Neuronal stem cell (in vitro differentiated cells): ENCODE data around the gene SNX30.

Source experiments
- DNase-seq: peaks from one replicate; pipeline ENCODE4 v3.0.0-alpha.2; 2013; ENCODE audit warnings: low spot score
- H2AFZ ChIP-seq: one replicate; pipeline ENCODE4 v1.6.1; 2013; ENCODE audit warnings: mild to moderate bottlenecking, low read length, inconsistent platforms
- H2AK5ac ChIP-seq: 2 replicates; pipeline ENCODE4 v1.6.1; 2013; ENCODE audit warnings: low read depth, mild to moderate bottlenecking, inconsistent platforms, low read length, moderate library complexity, mixed read lengths
- H2BK120ac ChIP-seq: 2 replicates; pipeline ENCODE4 v1.6.1; 2013; ENCODE audit warnings: low read depth, mild to moderate bottlenecking, inconsistent platforms, low read length, moderate library complexity, mixed read lengths
- H2BK12ac ChIP-seq: one replicate; pipeline ENCODE4 v1.6.1; 2013; ENCODE audit warnings: low read length, inconsistent platforms
- H2BK15ac ChIP-seq: 2 replicates; pipeline ENCODE4 v1.6.1; 2013; ENCODE audit warnings: mild to moderate bottlenecking, low read length, inconsistent platforms, mixed read lengths
- H2BK5ac ChIP-seq: one replicate; pipeline ENCODE4 v1.6.1; 2013; ENCODE audit warnings: inconsistent platforms, mild to moderate bottlenecking, low read length, moderate library complexity
- H3K14ac ChIP-seq: one replicate; pipeline ENCODE4 v1.6.1; 2013; ENCODE audit warnings: low read length, inconsistent platforms
- H3K18ac ChIP-seq: 2 replicates; pipeline ENCODE4 v1.6.1; 2013; ENCODE audit warnings: low read length, inconsistent platforms
- H3K23ac ChIP-seq: 2 replicates; pipeline ENCODE4 v1.6.1; 2013; ENCODE audit warnings: low read depth, mild to moderate bottlenecking, mixed read lengths, low read length, inconsistent platforms; ENCODE audit not compliant: poor library complexity
- H3K27ac ChIP-seq: replicated peaks from 3 replicates; pipeline ENCODE4 v1.5.1; 2013; ENCODE audit warnings: low read length, inconsistent platforms
- H3K27me3 ChIP-seq, 3 experiments: 2 replicates each; pipeline ENCODE4 v1.6.1; 2013; ENCODE audit warnings: low read length in 3 of 3, mild to moderate bottlenecking in 2 of 3, inconsistent platforms in 1 of 3, low read depth in 1 of 3, mixed read lengths in 1 of 3, moderate library complexity in 1 of 3; ENCODE audit not compliant: control insufficient read depth in 3 of 3, insufficient read depth in 3 of 3
- H3K36me3 ChIP-seq, 2 donors: replicated peaks in 1 of 2; 2 replicates each; pipeline ENCODE4 v1.6.1; 2013; ENCODE audit warnings: low read length in 2 of 2; ENCODE audit not compliant: control insufficient read depth in 2 of 2, insufficient read depth in 2 of 2
- H3K4ac ChIP-seq: 2 replicates; pipeline ENCODE4 v1.6.1; 2013; ENCODE audit warnings: inconsistent platforms, mild to moderate bottlenecking, low read length, moderate library complexity
- H3K4me1 ChIP-seq, 2 donors: 1 replicate in 1 of 2; 2 replicates in 1 of 2; pipeline ENCODE4 v1.6.1; 2013; ENCODE audit warnings: low read length in 2 of 2, low read depth in 1 of 2; ENCODE audit not compliant: control insufficient read depth in 2 of 2, insufficient read depth in 1 of 2
- H3K4me2 ChIP-seq: one replicate; pipeline ENCODE4 v1.6.1; 2013; ENCODE audit warnings: mild to moderate bottlenecking, low read length, inconsistent platforms; ENCODE audit not compliant: insufficient read depth, poor library complexity, severe bottlenecking
- H3K4me3 ChIP-seq, 2 donors: 2 replicates each; pipeline ENCODE4 v1.5.1; 2013; ENCODE audit warnings: low read length in 2 of 2, mild to moderate bottlenecking in 2 of 2, inconsistent platforms in 1 of 2, moderate library complexity in 1 of 2
- H3K79me1 ChIP-seq: one replicate; pipeline ENCODE4 v1.6.1; 2013; ENCODE audit warnings: low read depth, mild to moderate bottlenecking, inconsistent platforms, low read length, moderate library complexity
- H3K9ac ChIP-seq: one replicate; pipeline ENCODE4 v1.6.1; 2013; ENCODE audit warnings: mild to moderate bottlenecking, low read depth, low read length, inconsistent platforms; ENCODE audit not compliant: poor library complexity
- H3K9me3 ChIP-seq, 2 donors: replicated peaks in 1 of 2; 2 replicates each; pipeline versions ENCODE3 to v1.6.1; 2013; ENCODE audit warnings: low read length in 2 of 2, mild to moderate bottlenecking in 2 of 2, inconsistent platforms in 1 of 2, low read depth in 1 of 2, mixed read lengths in 1 of 2, moderate library complexity in 1 of 2; ENCODE audit not compliant: control insufficient read depth in 2 of 2, insufficient read depth in 1 of 2
- H4K8ac ChIP-seq: one replicate; pipeline ENCODE4 v1.6.1; 2013; ENCODE audit warnings: low read depth, mild to moderate bottlenecking, inconsistent platforms, low read length, moderate library complexity
- H4K91ac ChIP-seq: one replicate; pipeline ENCODE4 v1.6.1; 2013; ENCODE audit warnings: low read length, low read depth, mild to moderate bottlenecking, inconsistent platforms; ENCODE audit not compliant: poor library complexity
- WGBS, 2 donors: extraction: QIAGEN DNeasy Blood & Tissue Kit; methylation state at CpG; one replicate each; pipeline ENCODE4 v1.1.7; 2013; ENCODE audit warnings: missing lambda C conversion rate in 2 of 2, mixed read lengths in 1 of 2; ENCODE audit not compliant: insufficient read length in 2 of 2, insufficient replicate concordance in 1 of 2; ENCODE audit errors: extremely low coverage in 2 of 2; 5-methylcytosine and 5-hydroxymethylcytosine counted together

The SNX30 gene

DNA sequence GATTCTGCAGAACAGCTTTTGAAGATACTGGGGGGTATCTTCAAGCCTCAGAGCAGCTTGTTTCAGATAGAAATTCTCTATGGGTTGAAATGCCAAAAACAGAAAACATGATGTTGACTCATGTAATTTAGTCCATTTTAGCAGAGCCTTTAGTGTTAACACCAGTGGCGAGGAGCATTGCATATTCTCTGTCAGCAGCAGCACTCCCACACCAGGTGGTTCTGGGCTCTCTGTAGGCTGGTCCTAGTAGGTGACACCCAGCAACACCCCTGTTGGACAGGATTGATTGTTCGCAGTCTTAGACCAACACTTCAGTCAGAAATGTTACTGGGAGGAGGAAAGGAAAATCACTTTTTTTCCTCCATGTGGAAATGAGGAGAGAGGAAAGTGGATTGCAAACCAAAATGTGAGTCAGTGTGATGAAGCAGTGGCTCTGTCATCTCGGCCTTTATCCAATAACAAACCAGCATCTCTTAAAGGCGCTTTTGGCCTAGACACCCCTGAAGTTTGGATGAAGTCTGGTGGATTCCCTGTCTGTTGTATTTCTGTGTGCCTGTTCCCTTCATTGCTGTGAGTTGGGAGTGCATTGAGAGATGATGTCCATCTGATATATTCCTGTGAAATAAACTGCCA, 123.3 kb downstream of the SNX30 start:
- H2AK5ac ChIP-seq, result no peak overlapping the region

DNA sequence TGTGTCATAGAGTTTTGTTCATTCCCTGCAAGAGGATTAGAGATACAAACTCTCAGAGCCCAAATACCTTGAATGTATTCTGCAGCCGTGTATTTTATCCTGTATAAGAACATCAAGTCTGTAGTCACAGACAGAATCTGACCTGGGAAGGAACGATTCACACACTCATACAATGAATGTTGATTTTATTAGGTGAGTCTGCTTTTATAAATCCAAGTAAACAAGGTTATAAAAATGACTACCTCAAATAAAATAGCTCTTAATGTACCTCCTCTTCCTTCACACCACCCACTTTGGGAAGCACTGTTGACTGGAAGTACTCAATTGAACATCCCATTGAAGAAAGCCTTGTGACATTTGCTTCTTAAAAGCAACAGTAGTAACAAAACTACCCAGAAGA, 128.2 kb downstream of the SNX30 start:
- no peaks in the 10 kb centered on the region for H3K27me3 ChIP-seq
- DNase-seq, result no peak
- H3K9me3 ChIP-seq, result no peaks in the 10 kb centered on the region
- no peak overlapping the region for H3K9ac ChIP-seq
- no peak overlapping the region for H3K18ac ChIP-seq
- H3K27ac ChIP-seq, result no peak overlapping the region
- no peak overlapping the region for H3K4me3 ChIP-seq
- H3K4me1 ChIP-seq, result no peaks in the 10 kb centered on the region
- no peak overlapping the region for H2BK15ac ChIP-seq
- no peak overlapping the region for H3K4ac ChIP-seq
- H2BK12ac ChIP-seq, result no peak overlapping the region
- WGBS, 2 donors, result no CpG with 5 or more reads among the region's 2 CpGs
- H3K36me3 ChIP-seq, result peaks cover 0 to 14% of the 10 kb centered on the region in 2 donors
- no peaks in the 10 kb centered on the region for H3K79me1 ChIP-seq
- H2BK120ac ChIP-seq, result no peak overlapping the region
- H2AK5ac ChIP-seq, result no peak overlapping the region
- no peak overlapping the region for H3K23ac ChIP-seq
- no peak overlapping the region for H2BK5ac ChIP-seq
- no peak overlapping the region for H3K14ac ChIP-seq
- no peak overlapping the region for H4K91ac ChIP-seq
- H2AFZ ChIP-seq, result no peak overlapping the region
- H3K4me2 ChIP-seq, result no peak overlapping the region
- no peak overlapping the region for H4K8ac ChIP-seq

More for the DNA sequence above, 123.3 kb downstream of the SNX30 start:
- H2BK120ac ChIP-seq, result no peak overlapping the region
- no peak overlapping the region for H3K18ac ChIP-seq
- no peak overlapping the region for H3K23ac ChIP-seq
- H3K4me2 ChIP-seq, result no peak overlapping the region
- no peak overlapping the region for H4K8ac ChIP-seq
- no peak for DNase-seq
- H3K27me3 ChIP-seq, result no peaks in the 10 kb centered on the region
- H3K27ac ChIP-seq, result no peak overlapping the region
- H3K9me3 ChIP-seq, result no peaks in the 10 kb centered on the region
- no peak overlapping the region for H2AFZ ChIP-seq
- H2BK15ac ChIP-seq, result no peak overlapping the region
- peaks cover 0 to 17% of the 10 kb centered on the region in 2 donors for H3K36me3 ChIP-seq
- no peak overlapping the region for H3K9ac ChIP-seq
- H3K4ac ChIP-seq, result no peak overlapping the region
- H2BK5ac ChIP-seq, result no peak overlapping the region
- WGBS, 2 donors, result no CpG with 5 or more reads among the region's 4 CpGs
- no peak overlapping the region for H2BK12ac ChIP-seq
- H3K14ac ChIP-seq, result no peak overlapping the region
- H3K4me3 ChIP-seq, result no peak overlapping the region
- peaks cover 8% of the 10 kb centered on the region in 2 donors for H3K4me1 ChIP-seq
- H4K91ac ChIP-seq, result no peak overlapping the region
- H3K79me1 ChIP-seq, result no peaks in the 10 kb centered on the region

DNA sequence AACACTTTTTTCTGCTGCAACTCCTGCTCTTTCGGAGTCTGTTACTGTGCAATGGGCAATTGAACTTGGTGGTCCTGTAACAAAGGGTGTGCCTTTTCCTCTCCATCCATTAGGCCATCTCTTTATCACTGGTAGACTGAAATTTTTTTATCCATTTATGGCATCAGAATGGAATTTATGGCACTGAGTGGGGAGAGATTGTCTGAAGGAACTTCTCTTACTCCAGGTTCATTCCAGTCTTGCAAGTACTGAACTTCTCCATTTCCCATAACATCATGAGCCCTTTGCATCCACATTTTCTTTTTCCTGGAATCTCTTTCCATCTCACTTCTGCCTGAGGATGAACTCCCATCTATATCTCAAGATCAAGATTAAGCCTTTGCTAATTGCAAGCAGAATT, 130.1 kb downstream of the SNX30 start:
- no peak for DNase-seq
- H3K18ac ChIP-seq, result no peak overlapping the region

DNA sequence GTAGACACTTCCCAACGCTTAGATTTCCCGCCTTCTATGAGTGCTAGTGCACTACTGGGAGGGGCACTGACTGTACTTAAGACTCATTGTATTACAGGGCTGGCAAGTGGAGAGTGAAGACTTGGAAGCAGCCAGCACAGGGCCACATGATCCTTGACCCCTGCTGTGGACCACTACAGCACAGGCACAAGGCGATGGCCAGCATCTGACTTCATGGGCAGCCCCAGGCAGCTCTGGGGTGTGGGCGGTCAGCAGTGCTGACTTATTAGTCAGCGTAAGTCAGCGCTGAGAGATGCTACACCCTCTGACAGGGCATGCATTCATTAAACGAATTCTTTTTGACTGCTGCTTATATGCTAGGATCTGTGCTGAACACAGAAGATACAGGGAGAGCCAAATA, 130.8 kb downstream of the SNX30 start:
- no peak for DNase-seq
- no CpG with 5 or more reads among the region's 7 CpGs for WGBS, 2 donors
- no peak overlapping the region for H3K27ac ChIP-seq

More for the DNA sequence above, 130.1 kb downstream of the SNX30 start:
- Histone ChIP-seq H3K9ac (no peak overlapping the region), H2BK15ac (no peak overlapping the region), H2BK12ac (no peak overlapping the region), H3K23ac (no peak overlapping the region), H3K4me2 (no peak overlapping the region), H3K4me3 (no peak overlapping the region), H3K4me1 (peaks cover 0 to 3% of the 10 kb centered on the region in 2 donors), H2AFZ (no peak overlapping the region), H3K4ac (no peak overlapping the region), H3K27me3 (no peaks in the 10 kb centered on the region), H2BK120ac (no peak overlapping the region), H4K91ac (no peak overlapping the region), H2BK5ac (no peak overlapping the region), H3K27ac (no peak overlapping the region), H4K8ac (no peak overlapping the region), H3K36me3 (peaks cover 0 to 14% of the 10 kb centered on the region in 2 donors), H3K79me1 (no peaks in the 10 kb centered on the region), H3K14ac (no peak overlapping the region), H2AK5ac (no peak overlapping the region), H3K9me3 (no peaks in the 10 kb centered on the region)
- no CpG with 5 or more reads among the region's 1 CpG for WGBS, 2 donors

More for the DNA sequence above, 130.8 kb downstream of the SNX30 start:
- H2AK5ac ChIP-seq, result no peak overlapping the region
- peaks cover 0 to 3% of the 10 kb centered on the region in 2 donors for H3K4me1 ChIP-seq
- no peak overlapping the region for H2BK120ac ChIP-seq
- peaks cover 0 to 14% of the 10 kb centered on the region in 2 donors for H3K36me3 ChIP-seq
- H3K23ac ChIP-seq, result no peak overlapping the region
- peak overlapping the region in 1 of 2 donors; percentile 18 for H3K4me3 ChIP-seq
- no peak overlapping the region for H4K91ac ChIP-seq
- no peak overlapping the region for H3K4ac ChIP-seq
- H2BK5ac ChIP-seq, result no peak overlapping the region
- no peak overlapping the region for H3K14ac ChIP-seq
- no peak overlapping the region for H2BK12ac ChIP-seq
- H2AFZ ChIP-seq, result no peak overlapping the region
- no peaks in the 10 kb centered on the region for H3K79me1 ChIP-seq
- no peak overlapping the region for H3K18ac ChIP-seq
- H3K27me3 ChIP-seq, result no peaks in the 10 kb centered on the region
- H4K8ac ChIP-seq, result no peak overlapping the region
- no peak overlapping the region for H3K4me2 ChIP-seq
- H3K9ac ChIP-seq, result no peak overlapping the region
- no peaks in the 10 kb centered on the region for H3K9me3 ChIP-seq
- H2BK15ac ChIP-seq, result no peak overlapping the region
